HEK293 (cell line): ENCODE results near the gene TRPM2.

Source experiments
- SETDB1 ChIP-seq: IDR thresholded peaks from one replicate; pipeline ENCODE4 v1.6.1; 2017; ENCODE audit warnings: mild to moderate bottlenecking, low read length, moderate library complexity, mixed read lengths; ENCODE audit not compliant: insufficient read length
- ZBTB7A ChIP-seq: fragments of 450-650 bp; formaldehyde crosslinking; IDR thresholded peaks from 2 replicates; pipeline ENCODE4 v1.5.1; 2016; ENCODE audit warnings: low read depth, missing biosample characterization, missing genetic modification characterization
- ZEB2 ChIP-seq: fragments of 450-650 bp; formaldehyde crosslinking; IDR thresholded peaks from 2 replicates; pipeline ENCODE4 v1.5.1; 2016; ENCODE audit warnings: missing biosample characterization, missing genetic modification characterization
- ZNF114 ChIP-seq: fragments of 450-650 bp; formaldehyde crosslinking; IDR thresholded peaks from 2 replicates; pipeline ENCODE4 v1.5.0; 2017; ENCODE audit warnings: missing biosample characterization, missing genetic modification characterization
- ZNF521 ChIP-seq: fragments of 450-650 bp; formaldehyde crosslinking; IDR thresholded peaks from 2 replicates; pipeline ENCODE4 v1.5.1; 2017; ENCODE audit warnings: missing biosample characterization, mild to moderate bottlenecking, missing genetic modification characterization
- ZNF585B ChIP-seq: fragments of 450-650 bp; formaldehyde crosslinking; IDR thresholded peaks from 2 replicates; pipeline ENCODE4 v1.5.1; 2016; ENCODE audit warnings: missing biosample characterization, missing genetic modification characterization
- TF ChIP-seq, protein P1 (sequence below): fragments of 450-650 bp; formaldehyde crosslinking; IDR thresholded peaks from 2 replicates; pipeline ENCODE4 v1.5.1; 2016; ENCODE audit warnings: missing biosample characterization, missing genetic modification characterization
- TF ChIP-seq, protein P2 (sequence below): fragments of 450-650 bp; formaldehyde crosslinking; optimal IDR thresholded peaks from 2 replicates; pipeline ENCODE3; 2016; ENCODE audit warnings: missing biosample characterization, mild to moderate bottlenecking, missing genetic modification characterization
- TF ChIP-seq, protein P3 (sequence below): fragments of 450-650 bp; formaldehyde crosslinking; IDR thresholded peaks from 2 replicates; pipeline ENCODE4 v1.5.1; 2016; ENCODE audit warnings: missing biosample characterization, missing genetic modification characterization

DNA sequence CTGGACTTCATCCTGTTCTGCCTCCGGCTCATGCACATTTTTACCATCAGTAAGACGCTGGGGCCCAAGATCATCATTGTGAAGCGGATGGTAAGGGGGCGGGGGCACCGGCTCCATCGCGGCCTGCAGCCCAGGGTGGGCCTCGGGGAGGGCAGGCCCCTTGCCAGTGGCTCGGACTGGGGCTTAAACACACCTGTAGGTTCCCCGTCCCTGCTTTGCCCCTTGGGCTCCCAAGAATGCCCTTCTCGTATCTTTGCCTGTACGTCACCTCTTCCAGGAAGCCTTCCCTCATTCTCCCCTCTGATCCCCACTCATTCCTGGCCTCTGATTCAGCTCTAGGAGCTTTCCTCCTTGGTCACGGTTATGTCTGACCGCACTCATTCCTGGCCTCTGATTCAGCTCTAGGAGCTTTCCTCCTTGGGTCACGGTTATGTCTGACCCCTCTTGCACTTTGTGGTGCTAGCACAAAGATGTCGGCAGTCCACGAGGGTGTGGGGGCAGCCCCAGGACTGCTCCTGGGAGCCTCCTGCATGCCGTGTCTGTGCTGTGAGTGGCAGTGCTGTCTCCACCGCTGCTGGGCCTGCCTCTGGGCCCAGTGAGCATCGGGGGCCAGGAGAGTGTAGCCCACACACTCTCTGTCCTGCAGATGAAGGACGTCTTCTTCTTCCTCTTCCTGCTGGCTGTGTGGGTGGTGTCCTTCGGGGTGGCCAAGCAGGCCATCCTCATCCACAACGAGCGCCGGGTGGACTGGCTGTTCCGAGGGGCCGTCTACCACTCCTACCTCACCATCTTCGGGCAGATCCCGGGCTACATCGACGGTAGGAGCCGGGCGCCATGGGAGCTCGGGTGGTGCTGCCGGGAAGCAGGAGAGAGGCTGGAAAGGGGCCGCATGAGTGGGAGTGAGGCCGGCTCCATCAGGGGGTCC, 52.8 kb downstream of the TRPM2 start:
- TF ChIP-seq ZNF585B (tag by site-specific recombination) (no peak), ZEB2 (tag by site-specific recombination) (no peak), ZNF521 (tag by site-specific recombination) (no peak), ZBTB7A (tag by site-specific recombination) (no peak), SETDB1 (no peak), ZNF114 (tag by site-specific recombination) (no peak)
- TF ChIP-seq, protein P1, sequence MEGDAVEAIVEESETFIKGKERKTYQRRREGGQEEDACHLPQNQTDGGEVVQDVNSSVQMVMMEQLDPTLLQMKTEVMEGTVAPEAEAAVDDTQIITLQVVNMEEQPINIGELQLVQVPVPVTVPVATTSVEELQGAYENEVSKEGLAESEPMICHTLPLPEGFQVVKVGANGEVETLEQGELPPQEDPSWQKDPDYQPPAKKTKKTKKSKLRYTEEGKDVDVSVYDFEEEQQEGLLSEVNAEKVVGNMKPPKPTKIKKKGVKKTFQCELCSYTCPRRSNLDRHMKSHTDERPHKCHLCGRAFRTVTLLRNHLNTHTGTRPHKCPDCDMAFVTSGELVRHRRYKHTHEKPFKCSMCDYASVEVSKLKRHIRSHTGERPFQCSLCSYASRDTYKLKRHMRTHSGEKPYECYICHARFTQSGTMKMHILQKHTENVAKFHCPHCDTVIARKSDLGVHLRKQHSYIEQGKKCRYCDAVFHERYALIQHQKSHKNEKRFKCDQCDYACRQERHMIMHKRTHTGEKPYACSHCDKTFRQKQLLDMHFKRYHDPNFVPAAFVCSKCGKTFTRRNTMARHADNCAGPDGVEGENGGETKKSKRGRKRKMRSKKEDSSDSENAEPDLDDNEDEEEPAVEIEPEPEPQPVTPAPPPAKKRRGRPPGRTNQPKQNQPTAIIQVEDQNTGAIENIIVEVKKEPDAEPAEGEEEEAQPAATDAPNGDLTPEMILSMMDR (tag by site-specific recombination) = no peak
- TF ChIP-seq, protein P2, sequence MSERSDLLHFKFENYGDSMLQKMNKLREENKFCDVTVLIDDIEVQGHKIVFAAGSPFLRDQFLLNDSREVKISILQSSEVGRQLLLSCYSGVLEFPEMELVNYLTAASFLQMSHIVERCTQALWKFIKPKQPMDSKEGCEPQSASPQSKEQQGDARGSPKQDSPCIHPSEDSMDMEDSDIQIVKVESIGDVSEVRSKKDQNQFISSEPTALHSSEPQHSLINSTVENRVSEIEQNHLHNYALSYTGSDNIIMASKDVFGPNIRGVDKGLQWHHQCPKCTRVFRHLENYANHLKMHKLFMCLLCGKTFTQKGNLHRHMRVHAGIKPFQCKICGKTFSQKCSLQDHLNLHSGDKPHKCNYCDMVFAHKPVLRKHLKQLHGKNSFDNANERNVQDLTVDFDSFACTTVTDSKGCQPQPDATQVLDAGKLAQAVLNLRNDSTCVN = no peak
- TF ChIP-seq, protein P3, sequence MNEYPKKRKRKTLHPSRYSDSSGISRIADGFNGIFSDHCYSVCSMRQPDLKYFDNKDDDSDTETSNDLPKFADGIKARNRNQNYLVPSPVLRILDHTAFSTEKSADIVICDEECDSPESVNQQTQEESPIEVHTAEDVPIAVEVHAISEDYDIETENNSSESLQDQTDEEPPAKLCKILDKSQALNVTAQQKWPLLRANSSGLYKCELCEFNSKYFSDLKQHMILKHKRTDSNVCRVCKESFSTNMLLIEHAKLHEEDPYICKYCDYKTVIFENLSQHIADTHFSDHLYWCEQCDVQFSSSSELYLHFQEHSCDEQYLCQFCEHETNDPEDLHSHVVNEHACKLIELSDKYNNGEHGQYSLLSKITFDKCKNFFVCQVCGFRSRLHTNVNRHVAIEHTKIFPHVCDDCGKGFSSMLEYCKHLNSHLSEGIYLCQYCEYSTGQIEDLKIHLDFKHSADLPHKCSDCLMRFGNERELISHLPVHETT = no peak
